ENCODE measurements around the gene IRX5. TPM values are rescaled to one million over a fixed set of nuclear protein-coding genes. Genes with fewer than 3 reads are reported as not detected.

Gene IRX5
- total RNA-seq, 1 experiment from 2014 or later: 0.86 TPM

DNA sequence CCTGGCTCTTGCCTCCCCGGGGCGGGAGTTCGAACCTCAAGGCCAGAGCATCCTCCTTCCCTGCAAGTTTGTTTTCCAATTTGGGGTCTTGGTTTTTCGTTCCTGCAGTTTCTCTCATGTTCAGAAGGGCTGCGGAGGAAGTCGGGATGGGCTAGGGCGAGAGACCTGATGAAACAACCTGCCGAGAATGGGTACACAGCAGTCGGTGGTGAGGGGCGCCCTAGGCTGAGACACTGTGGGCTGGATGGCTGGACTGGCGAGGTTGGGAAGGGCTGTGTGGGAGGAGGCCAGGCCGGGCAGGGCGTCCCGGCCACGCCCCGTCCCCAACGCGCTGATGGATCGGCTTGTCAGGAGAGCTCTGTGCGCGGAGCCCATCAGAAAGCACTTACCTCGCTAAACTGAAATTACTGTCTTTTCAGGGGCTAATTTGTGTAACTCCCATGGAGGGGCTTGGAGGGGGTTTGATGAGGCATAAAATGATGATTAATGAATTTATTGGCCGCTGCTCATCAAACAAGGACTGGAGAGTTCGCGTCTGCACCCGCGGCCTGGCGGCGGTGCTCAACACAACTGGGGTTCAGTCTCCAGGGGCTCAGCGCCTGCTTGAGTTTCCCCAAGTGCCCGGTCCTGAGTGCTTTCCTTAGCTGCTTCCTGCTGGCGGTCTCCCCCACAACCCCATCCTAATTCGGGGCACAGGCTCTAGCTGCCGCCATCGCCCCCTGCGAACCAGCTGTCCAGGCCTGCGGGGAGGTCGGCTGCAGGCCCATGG is 9.0 kb downstream of the IRX5 start:
- 0 out of 2 replicates have a peak, but pooled peaks cover 4% of the 10 kb centered on the region for H3K27me3 ChIP-seq (ENCODE audit: insufficient read depth, low read length)
- no peaks in the 10 kb centered on the region for H3K79me2 ChIP-seq (ENCODE audit: insufficient read depth, low read length)
- H3K9me3 ChIP-seq (ENCODE audit: control insufficient read depth in 1 of 2, insufficient read depth in 1 of 2, low read depth in 1 of 2, low read length in 2 of 2): no peaks in the 10 kb centered on the region
- ATAC-seq: no peak
- DNase-seq (ENCODE audit: low read depth, low spot score): no peak
- no peaks in the 10 kb centered on the region for H3K9me2 ChIP-seq (ENCODE audit: insufficient read depth)
- no peak overlapping the region for H3K4me2 ChIP-seq (ENCODE audit: low read length)
- POLR2A ChIA-PET: no interaction called here
- intact Hi-C loops (cut with micrococcal nuclease): loop anchor here (10.0 kb wide), 1 partner anchor 315 kb away; no protein-coding TSS in a partner anchor
- H3K9ac ChIP-seq (ENCODE audit: low read length): no peak overlapping the region
- H4K20me1 ChIP-seq (ENCODE audit: insufficient read depth): no peaks in the 10 kb centered on the region
- no TSS peak for BruUV-seq (replicated peaks)
- H2AFZ ChIP-seq (ENCODE audit: low read depth, low read length, poor library complexity, severe bottlenecking): no peak overlapping the region
- no peak for TF ChIP-seq FOSL1 (IDR thresholded peaks at IDR 0.05; ENCODE audit: low read depth)
- no peak for TF ChIP-seq MAX (IDR thresholded peaks at IDR 0.05)
- no peak for TF ChIP-seq SP1 (IDR thresholded peaks at IDR 0.05; ENCODE audit: low read depth)
- no peak for TF ChIP-seq POLR2AphosphoS5 (IDR thresholded peaks at IDR 0.05; ENCODE audit: low read depth, low read length)
- no peak for TF ChIP-seq SIN3A (IDR thresholded peaks at IDR 0.05; ENCODE audit: low read depth)
- no peak for TF ChIP-seq EZH2 (IDR thresholded peaks at IDR 0.05)
- TF ChIP-seq, protein P1, sequence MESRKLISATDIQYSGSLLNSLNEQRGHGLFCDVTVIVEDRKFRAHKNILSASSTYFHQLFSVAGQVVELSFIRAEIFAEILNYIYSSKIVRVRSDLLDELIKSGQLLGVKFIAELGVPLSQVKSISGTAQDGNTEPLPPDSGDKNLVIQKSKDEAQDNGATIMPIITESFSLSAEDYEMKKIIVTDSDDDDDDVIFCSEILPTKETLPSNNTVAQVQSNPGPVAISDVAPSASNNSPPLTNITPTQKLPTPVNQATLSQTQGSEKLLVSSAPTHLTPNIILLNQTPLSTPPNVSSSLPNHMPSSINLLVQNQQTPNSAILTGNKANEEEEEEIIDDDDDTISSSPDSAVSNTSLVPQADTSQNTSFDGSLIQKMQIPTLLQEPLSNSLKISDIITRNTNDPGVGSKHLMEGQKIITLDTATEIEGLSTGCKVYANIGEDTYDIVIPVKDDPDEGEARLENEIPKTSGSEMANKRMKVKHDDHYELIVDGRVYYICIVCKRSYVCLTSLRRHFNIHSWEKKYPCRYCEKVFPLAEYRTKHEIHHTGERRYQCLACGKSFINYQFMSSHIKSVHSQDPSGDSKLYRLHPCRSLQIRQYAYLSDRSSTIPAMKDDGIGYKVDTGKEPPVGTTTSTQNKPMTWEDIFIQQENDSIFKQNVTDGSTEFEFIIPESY (IDR thresholded peaks at IDR 0.05; ENCODE audit: extremely low read depth, insufficient replicate concordance, low read length): no peak
- no peak for TF ChIP-seq CTCF (IDR thresholded peaks at IDR 0.05 in 2 of 3, conservative IDR thresholded peaks at IDR 0.05 in 1 of 3; ENCODE audit: borderline replicate concordance in 1 of 3, insufficient read depth in 1 of 3, low read depth in 2 of 3, low read length in 2 of 3)
- TF ChIP-seq SRF (IDR thresholded peaks at IDR 0.05; ENCODE audit: low read depth): no peak
- TF ChIP-seq CBX3 (IDR thresholded peaks at IDR 0.05; ENCODE audit: low read depth): no peak
- no peak for TF ChIP-seq JUND (IDR thresholded peaks at IDR 0.05)
- TF ChIP-seq EZH2phosphoT487 (IDR thresholded peaks at IDR 0.05; ENCODE audit: borderline replicate concordance): no peak
- no peak for TF ChIP-seq CEBPB (IDR thresholded peaks at IDR 0.05; ENCODE audit: low read depth)
- no peak for TF ChIP-seq TCF7L2 (IDR thresholded peaks at IDR 0.05; ENCODE audit: borderline replicate concordance, extremely low read depth, insufficient read depth, insufficient read length)
- TF ChIP-seq ZNF274 (IDR thresholded peaks at IDR 0.05; ENCODE audit: low read depth, low read length): no peak
- no peak for TF ChIP-seq POLR2A (IDR thresholded peaks at IDR 0.05; ENCODE audit: borderline replicate concordance, extremely low read depth, insufficient read depth, insufficient read length)
- TF ChIP-seq ZFX (IDR thresholded peaks at IDR 0.05): no peak
- TF ChIP-seq RAD21 (IDR thresholded peaks at IDR 0.05; ENCODE audit: low read depth): no peak
- TF ChIP-seq EGR1 (IDR thresholded peaks at IDR 0.05; ENCODE audit: low read depth): no peak
- CTCF ChIA-PET: interaction anchor here (0.5 kb wide), 1 partner anchor 18 kb away, joined by 3 read pairs; no protein-coding TSS in a partner anchor
- H3K36me3 ChIP-seq (ENCODE audit: control insufficient read depth in 1 of 2, insufficient read depth in 2 of 2, low read length in 2 of 2): no peaks in the 10 kb centered on the region
- no peak overlapping the region for H3K4me3 ChIP-seq (replicated peaks in 1 of 2; ENCODE audit: low read depth in 1 of 2, low read length in 2 of 2)
- no peaks in the 10 kb centered on the region for H3K4me1 ChIP-seq (ENCODE audit: control insufficient read depth in 1 of 2, insufficient read depth in 2 of 2, low read length in 2 of 2)
- H3K27ac ChIP-seq (ENCODE audit: low read depth, low read length): no peak overlapping the region
- RAD21 ChIA-PET (ENCODE audit: low non-redundant PET in 1 of 2, low total read pairs in 2 of 2, uncharacterized antibody in 2 of 2, unreplicated experiment in 2 of 2): no interaction called here
